ENCODE results near the gene FGF5. TPM values are rescaled to one million over a fixed set of nuclear protein-coding genes. Genes with fewer than 3 reads are reported as not detected.
"Not testable (repeated sequence)": the region's sequence is repeated elsewhere in the genome, so short reads cannot be mapped to it uniquely, and the experiment has no call there.

FGF5 gene
- total RNA-seq, 4 donors from 2014 or later = 0.03 TPM; not detected in 3

GRCh38 chr4:80240976-80241375, 25.5 kb upstream of the FGF5 start:
- TF ChIP-seq POLR2A (IDR thresholded peaks at IDR 0.05) = no peak
- TF ChIP-seq, protein P1, sequence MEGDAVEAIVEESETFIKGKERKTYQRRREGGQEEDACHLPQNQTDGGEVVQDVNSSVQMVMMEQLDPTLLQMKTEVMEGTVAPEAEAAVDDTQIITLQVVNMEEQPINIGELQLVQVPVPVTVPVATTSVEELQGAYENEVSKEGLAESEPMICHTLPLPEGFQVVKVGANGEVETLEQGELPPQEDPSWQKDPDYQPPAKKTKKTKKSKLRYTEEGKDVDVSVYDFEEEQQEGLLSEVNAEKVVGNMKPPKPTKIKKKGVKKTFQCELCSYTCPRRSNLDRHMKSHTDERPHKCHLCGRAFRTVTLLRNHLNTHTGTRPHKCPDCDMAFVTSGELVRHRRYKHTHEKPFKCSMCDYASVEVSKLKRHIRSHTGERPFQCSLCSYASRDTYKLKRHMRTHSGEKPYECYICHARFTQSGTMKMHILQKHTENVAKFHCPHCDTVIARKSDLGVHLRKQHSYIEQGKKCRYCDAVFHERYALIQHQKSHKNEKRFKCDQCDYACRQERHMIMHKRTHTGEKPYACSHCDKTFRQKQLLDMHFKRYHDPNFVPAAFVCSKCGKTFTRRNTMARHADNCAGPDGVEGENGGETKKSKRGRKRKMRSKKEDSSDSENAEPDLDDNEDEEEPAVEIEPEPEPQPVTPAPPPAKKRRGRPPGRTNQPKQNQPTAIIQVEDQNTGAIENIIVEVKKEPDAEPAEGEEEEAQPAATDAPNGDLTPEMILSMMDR (IDR thresholded peaks at IDR 0.05) = no peak
- no peak for DNase-seq (ENCODE audit: low spot score in 2 of 2)
- intact Hi-C loops (cut with DNase I; ENCODE audit: low total_unique reads) = no loop called here
- no peak overlapping the region for H3K4me3 ChIP-seq (ENCODE audit: low read depth, poor library complexity, severe bottlenecking)

- intact Hi-C loops (cut with DNase I; ENCODE audit: low total_unique reads) = no loop called here
- no peak for DNase-seq (ENCODE audit: low spot score in 2 of 2)
- TF ChIP-seq, protein P1 (IDR thresholded peaks at IDR 0.05) = no peak
- TF ChIP-seq POLR2A (IDR thresholded peaks at IDR 0.05) = no peak
- 57 to 67% methylated on average over 6 of the region's 6 CpGs for WGBS, 2 donors
- H3K4me3 ChIP-seq (ENCODE audit: low read depth, poor library complexity, severe bottlenecking) = no peak overlapping the region
Observed at GRCh38 chr4:80243274-80244018, 23.0 kb upstream of the FGF5 start.

DNA sequence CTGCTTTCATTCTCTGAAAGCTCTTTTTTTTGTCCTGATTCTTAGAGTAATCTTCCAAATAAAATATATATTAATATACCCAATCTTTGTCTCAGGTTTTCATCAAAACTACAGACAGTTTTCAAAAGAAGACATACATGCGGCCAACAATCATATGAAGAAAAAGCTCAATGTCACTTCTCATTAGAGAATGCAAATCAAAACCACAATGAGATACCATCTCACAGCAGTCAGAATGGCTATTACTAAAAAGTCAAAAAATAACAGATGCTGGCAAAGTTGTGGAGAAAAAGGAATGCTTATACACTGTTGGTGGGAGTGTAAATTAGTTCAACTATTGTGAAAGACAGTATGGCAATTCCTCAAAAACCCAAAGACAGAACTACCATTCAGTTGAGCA, 19.0 kb upstream of the FGF5 start:
- intact Hi-C loops (cut with DNase I; ENCODE audit: low total_unique reads); DNase-seq (ENCODE audit: low spot score in 2 of 2); H3K4me3 ChIP-seq (ENCODE audit: low read depth, poor library complexity, severe bottlenecking): not testable (repeated sequence)
- WGBS, 2 donors = 92 to 95% methylated on average over 1 of the region's 1 CpG

DNA sequence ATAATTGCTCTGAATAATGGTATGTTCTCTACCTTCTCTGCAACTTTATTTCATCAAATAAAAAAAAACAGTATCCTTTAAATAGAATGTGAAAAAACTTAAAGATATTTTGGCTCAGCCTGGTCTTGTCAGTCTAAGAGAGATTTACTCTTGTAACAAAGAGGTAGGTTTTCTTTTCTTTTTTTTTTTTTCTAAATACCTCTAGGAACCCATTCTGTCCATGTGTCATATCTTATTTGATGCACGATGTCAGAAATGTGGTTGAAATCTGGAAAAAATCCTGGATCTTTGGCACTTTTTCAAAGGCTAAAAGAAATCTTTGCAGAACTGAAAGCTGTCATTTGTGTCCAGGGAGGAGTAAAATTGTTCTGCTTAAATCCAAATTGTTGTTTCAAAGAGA, 17.3 kb upstream of the FGF5 start:
- no peak overlapping the region for H3K4me3 ChIP-seq (ENCODE audit: low read depth, poor library complexity, severe bottlenecking)
- DNase-seq (ENCODE audit: low spot score in 2 of 2) = no peak
- 24 to 25% methylated on average over 1 of the region's 1 CpG for WGBS, 2 donors
- intact Hi-C loops (cut with DNase I; ENCODE audit: low total_unique reads) = no loop called here
- no peak for TF ChIP-seq POLR2A (IDR thresholded peaks at IDR 0.05)
- TF ChIP-seq, protein P1 (IDR thresholded peaks at IDR 0.05) = no peak

- intact Hi-C loops (cut with DNase I; ENCODE audit: low total_unique reads) = no loop called here
- TF ChIP-seq POLR2A (IDR thresholded peaks at IDR 0.05) = no peak
- TF ChIP-seq, protein P1 (IDR thresholded peaks at IDR 0.05) = no peak
- no peak for DNase-seq (ENCODE audit: low spot score in 2 of 2)
- H3K4me3 ChIP-seq (ENCODE audit: low read depth, poor library complexity, severe bottlenecking) = no peak overlapping the region
Observed at GRCh38 chr4:80252427-80252826, 14.0 kb upstream of the FGF5 start.

DNA sequence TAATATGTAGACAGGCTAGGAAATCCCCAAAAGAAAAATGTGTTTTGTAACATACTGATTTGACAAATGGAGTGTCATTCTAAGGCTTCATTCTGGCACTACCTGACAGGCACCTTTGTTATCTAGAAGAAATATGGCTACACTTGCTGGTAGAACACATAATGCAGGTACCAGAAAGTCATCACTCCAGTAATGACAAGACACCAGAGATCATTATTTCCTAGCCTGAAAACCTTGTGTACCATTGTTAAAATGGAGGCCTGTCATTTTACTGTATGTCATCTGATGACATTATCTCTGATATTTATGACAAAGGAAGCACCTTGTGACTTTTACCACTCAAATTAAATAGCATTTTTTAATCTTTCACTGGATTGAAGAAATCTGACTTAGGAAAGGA, 13.5 kb upstream of the FGF5 start:
- no peak overlapping the region for H3K4me3 ChIP-seq (ENCODE audit: low read depth, poor library complexity, severe bottlenecking)
- no peak for DNase-seq (ENCODE audit: low spot score in 2 of 2)
- TF ChIP-seq, protein P1 (IDR thresholded peaks at IDR 0.05) = no peak
- no peak for TF ChIP-seq POLR2A (IDR thresholded peaks at IDR 0.05)
- intact Hi-C loops (cut with DNase I; ENCODE audit: low total_unique reads) = no loop called here

Data from lower leg skin (tissue), 4 donors.